Raji (cell line): ENCODE results near the gene OS9.
A peak's percentile ranks its signal among the peaks of the same experiment; 100 is the strongest.

Source experiments
- POLR2A ChIP-seq: IDR thresholded peaks from 2 replicates; pipeline ENCODE4 v1.6.1; 2011; ENCODE audit warnings: low read depth, low read length, control low read depth; ENCODE audit not compliant: insufficient read depth

The OS9 gene

DNA sequence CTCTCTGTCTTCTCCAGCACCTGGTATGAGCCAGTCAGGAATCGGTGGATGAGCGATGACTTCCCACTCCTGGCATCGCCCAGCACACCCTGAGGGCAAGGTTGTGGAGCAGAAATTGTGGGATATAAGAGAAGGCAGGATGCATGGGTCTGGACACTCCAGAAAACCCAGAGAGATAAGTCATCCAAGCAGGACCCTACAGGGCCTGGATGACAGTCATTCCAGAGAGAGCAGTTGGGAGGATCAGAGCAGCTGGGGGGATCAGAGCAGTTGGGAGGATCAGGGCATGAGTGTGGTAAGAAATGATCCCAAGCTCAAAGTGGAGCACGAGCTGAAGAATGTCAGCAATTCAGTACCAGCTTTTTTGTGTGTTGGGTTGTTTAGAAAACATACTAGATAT is 40.7 kb downstream of the OS9 start:
- no peak for TF ChIP-seq POLR2A

DNA sequence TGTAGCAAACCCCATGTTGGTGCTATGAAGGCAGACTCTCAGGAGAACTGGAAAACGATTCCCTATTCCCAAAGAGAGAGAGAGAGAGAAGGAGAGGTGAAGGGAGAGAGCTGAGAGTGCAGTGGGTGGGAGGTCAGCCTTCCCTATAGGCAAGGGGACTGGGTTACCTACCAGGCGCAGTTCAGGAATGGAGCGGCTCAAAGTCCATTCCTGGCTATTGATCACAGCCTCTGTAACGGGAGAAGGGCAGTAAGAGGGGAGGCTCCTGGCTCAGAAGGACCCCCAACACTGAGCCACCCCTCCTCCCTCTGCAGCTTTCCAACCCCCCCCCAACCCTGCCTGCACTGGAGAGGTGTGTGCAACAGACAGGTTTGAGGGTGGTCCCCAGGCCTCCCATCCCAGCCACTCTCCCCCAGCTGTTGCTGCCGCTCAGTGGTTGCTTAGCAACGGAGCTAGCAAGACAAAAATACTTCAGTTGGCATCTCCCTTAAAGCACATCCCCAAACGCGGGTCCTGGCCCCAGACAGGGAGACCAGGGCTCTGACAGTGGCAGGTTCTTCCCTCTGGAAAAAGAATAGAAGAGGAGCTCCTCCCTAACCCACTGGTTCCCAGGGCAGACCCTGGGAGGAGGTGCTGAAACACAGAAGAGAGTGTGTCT is 41.4 kb downstream of the OS9 start:
- no peak for TF ChIP-seq POLR2A

- no peak for TF ChIP-seq POLR2A
These were observed 42.2 kb downstream of the OS9 start for GRCh38 chr12:57735952-57736740.

DNA sequence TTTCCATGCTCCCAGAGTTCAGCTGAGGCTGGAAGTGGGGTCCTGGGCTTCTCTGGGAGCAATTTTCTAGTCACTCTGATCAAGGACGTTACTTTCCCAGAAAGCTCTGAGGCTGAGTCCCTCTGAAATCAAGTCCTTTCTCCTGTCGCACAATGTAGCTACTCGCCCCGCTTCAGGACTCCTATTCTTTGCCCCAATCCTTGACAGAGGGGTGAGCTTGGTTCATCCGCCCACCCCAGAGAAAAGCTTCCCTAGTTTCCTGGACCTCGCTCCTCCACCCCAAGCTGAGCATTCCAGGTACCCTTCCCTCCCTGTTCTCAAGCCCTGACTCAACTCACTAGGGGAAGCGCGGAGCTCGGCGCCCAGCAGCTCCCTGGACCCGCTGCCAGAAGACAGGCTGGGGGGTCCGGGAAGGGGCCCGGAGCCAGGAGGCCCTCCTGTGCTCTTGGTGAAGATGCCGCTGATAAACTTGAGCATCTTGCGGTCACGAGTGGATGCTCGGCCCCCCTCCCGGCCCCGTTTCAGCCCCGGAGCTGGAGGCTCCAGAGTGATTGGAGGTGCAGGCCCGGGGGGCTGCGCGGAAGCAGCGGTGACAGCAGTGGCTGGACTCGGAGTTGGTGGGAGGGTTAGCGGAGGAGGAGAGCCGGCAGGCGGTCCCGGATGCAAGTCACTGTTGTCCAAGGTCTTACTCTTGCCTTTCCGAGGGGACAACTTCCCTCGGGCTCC is 43.0 kb downstream of the OS9 start:
- no peak for TF ChIP-seq POLR2A

DNA sequence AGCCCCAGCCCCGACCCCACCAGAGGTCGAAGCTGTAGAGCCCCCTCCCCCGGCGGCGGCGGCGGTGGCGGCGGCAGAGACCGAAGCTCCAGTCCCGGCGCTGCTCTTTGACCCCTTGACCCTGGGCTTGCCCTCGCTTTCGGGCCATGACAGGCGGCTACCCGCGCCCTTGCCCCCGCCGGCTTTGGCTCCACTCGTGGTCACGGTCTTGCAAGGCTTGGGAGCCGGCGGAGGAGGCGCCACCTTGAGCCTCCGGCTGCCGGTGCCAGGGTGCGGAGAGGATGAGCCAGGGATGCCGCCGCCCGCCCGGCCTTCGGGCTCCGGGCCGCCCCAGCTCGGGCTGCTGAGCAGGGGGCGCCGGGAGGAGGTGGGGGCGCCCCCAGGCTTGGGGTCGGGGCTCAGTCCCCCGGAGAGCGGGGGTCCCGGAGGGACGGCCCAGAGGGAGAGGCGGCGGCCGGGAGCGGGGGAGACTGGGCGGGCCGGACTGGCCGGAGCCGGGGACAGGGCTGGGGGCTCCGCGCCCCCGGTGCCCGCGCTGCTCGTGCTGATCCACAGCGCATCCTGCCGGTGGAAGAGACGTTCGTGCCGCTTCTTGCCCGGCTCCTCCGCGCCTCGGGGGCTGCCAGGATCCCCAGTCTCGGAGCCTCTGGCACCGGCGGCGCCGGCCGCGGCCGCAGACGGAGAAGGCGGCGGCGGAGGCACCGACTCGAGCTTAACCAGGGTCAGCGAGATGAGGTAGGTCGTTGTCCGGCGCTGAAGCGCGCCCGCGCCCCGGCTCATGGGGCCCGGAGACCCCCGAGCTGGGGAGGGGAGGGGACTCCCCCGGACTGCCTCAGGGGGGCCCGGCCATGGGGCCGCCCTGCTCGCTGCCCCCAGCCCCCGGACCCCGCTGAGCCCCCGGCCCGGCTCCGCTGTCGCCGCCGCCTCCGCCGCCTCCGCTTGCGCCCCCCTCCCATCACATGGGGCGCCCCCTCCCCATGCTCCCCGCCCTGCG is 43.8 kb downstream of the OS9 start:
- TF ChIP-seq POLR2A = no peak

DNA sequence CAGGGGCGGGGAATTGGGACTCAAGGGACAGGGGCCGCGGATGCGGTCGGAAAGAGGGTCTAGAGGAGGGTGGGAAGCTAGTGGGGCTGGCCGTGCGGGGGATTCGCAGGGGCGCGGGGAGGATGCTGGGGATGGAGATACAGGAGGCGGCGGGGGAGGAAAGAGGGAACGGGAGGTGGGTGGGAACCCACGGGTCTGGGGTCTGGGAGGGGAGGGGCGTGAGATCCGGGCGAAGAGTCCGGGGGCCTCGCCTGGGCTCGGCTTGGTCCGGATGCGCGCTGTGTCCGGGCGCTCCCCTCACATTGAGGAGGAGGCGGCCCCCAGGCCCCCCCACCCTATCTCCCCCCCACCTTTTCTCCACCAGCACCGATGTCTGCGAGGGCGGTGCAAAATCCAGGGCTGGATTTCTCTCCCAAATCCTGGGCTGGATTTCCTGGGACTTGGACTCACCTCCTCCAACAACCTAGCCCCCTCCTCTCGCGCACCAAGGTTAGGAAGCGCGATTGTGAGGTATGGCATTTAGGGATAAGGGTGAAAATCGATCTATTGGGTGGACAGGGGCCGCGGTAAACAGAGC is 44.8 kb downstream of the OS9 start, which contains the start of gene AGAP2:
AGAP2 (minus strand) TSS at position 82 of the 577 bp plus-strand sequence. CDS start 496 bp downstream, outside the sequence.
- TF ChIP-seq POLR2A = no peak

DNA sequence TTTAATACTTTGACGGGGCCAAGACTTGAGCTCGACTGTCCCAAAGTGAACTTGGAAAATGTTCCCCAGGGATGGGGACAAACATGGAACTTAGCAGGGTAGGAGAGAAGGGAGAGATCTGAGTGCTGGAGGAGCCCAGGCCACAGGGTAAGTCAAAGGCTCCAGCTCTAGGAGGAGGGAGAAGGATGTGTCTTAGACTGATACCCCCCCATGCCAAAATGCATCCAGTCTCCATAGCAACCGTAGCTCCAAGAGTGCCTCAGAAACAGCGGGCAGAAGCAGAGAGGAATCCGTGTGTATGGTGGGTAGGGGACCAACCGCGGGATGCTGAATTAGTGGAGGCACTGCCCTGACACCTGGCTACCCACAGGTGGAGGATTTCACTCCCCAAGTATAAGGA is 45.5 kb downstream of the OS9 start:
- no peak for TF ChIP-seq POLR2A

- TF ChIP-seq POLR2A = no peak
These were observed 46.1 kb downstream of the OS9 start for GRCh38 chr12:57739914-57740538.

- no peak; the same call in 1 of the 2 replicates for TF ChIP-seq POLR2A
These were observed 46.9 kb downstream of the OS9 start for GRCh38 chr12:57740656-57741412.

GRCh38 chr12:57741413-57741789 is 47.5 kb downstream of the OS9 start:
- TF ChIP-seq POLR2A = no peak

DNA sequence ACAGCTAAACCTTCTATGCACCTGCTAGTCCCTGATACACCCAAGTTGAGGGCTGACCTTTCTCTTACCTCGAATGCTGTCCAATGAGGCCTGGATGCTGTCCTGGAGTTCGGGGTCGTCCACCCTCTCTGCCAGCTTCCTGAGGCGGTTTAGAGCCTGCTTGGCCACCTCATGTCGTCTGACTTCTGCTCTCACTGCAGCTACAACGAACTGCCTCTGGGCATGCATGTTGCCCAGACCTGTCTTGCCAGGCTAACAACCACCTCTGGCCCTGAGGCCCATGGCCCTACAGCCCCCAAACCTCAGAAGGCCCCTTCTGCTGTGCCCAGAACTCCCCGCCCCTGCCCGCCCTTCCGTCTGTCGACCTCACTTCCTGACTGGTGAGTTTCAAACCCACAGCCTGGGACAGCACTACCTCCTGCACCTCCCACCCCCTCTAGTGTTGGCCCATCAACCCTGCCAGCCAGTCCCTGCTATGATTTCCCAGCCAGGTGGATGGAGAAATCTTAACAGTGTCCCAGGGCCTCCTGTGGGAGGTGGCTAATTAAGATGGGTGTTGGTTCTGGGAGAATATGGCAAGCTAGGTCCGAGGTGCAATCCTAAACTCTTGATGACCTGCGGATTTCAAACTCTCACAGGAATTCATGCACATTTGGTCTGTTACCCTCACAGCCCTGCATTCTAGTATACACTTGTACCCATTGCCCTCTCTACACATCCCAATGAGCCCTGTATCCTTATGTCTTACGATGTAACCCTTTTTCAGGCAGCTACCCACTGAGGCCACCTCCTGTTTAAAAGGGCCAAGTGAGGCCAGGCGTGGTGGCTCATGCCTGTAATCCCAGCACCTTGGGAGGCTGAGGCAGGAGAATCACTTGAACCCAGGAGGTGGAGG is 48.2 kb downstream of the OS9 start:
- peak; percentile 82 for TF ChIP-seq POLR2A

DNA sequence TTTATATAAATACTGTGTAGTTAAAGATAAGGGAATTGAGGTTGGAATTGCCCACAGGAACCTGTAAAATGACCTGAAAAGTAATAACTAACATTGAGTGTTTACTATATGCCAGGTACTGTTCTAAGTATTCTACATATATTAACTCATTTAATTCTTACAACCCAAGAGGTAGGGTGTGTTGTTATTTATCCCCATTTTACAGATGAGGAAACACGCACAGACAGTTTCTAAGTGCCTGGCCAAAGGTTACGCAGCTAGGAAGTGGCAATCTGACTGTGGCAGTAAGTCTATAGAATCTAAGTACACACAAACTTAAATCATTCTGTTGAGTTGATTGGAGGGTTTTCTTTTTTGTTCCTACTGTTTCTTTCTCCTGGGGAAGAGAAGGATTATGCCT is 49.8 kb downstream of the OS9 start:
- TF ChIP-seq POLR2A = no peak
